CD14-positive monocyte (primary cell): ENCODE results near the gene KYNU. TPM values are rescaled to one million over a fixed set of nuclear protein-coding genes. Genes with fewer than 3 reads are reported as not detected.

ENCODE experiments used
- DNase-seq, 3 donors: peaks; one replicate each; pipeline ENCODE4 v3.0.0-alpha.2; 2011 to 2022
- H2AFZ ChIP-seq: 2 replicates; pipeline ENCODE4 v1.6.0; 2012; ENCODE audit warnings: mild to moderate bottlenecking, low read depth, low read length, inconsistent platforms; ENCODE audit not compliant: insufficient read depth, poor library complexity, severe bottlenecking
- H3K27ac ChIP-seq, 2 donors: 1 replicate in 1 of 2; 2 replicates in 1 of 2; pipeline ENCODE4 v1.5.1; 2012 to 2013; ENCODE audit warnings: low read length in 2 of 2, control low read depth in 1 of 2, inconsistent platforms in 1 of 2, low read depth in 1 of 2, mild to moderate bottlenecking in 1 of 2
- H3K27me3 ChIP-seq, 2 donors: one replicate each; pipeline versions ENCODE4 v1.6.0 to v1.6.1; 2011 to 2013; ENCODE audit warnings: low read length in 2 of 2; ENCODE audit not compliant: control insufficient read depth in 2 of 2, insufficient read depth in 2 of 2
- H3K36me3 ChIP-seq, 2 donors: replicated peaks in 1 of 2; 1 replicate in 1 of 2; 2 replicates in 1 of 2; pipeline versions ENCODE4 v1.5.1 to v1.6.1; 2012 to 2013; ENCODE audit warnings: low read length in 2 of 2, control low read depth in 1 of 2, inconsistent platforms in 1 of 2, mild to moderate bottlenecking in 1 of 2; ENCODE audit not compliant: insufficient read depth in 2 of 2, control insufficient read depth in 1 of 2
- H3K4me1 ChIP-seq, 2 donors: 1 replicate in 1 of 2; 2 replicates in 1 of 2; pipeline versions ENCODE4 v1.5.1 to v1.6.1; 2012 to 2013; ENCODE audit warnings: low read length in 2 of 2, control low read depth in 1 of 2, inconsistent platforms in 1 of 2, mild to moderate bottlenecking in 1 of 2, moderate library complexity in 1 of 2; ENCODE audit not compliant: insufficient read depth in 2 of 2, control insufficient read depth in 1 of 2
- H3K4me2 ChIP-seq: replicated peaks from 2 replicates; pipeline ENCODE3; 2012; ENCODE audit warnings: low read length, moderate library complexity, mild to moderate bottlenecking; ENCODE audit not compliant: poor library complexity, severe bottlenecking; ENCODE audit errors: extremely low read depth
- H3K4me3 ChIP-seq, 3 experiments: fragments of 200-600 bp in 1 of 3; sonication (generic) in 1 of 3; replicated peaks in 1 of 3; 1 replicate in 2 of 3; 2 replicates in 1 of 3; pipeline ENCODE4 v1.5.1; 2011 to 2013; ENCODE audit warnings: low read length in 3 of 3, mild to moderate bottlenecking in 3 of 3, control low read depth in 2 of 3, low read depth in 2 of 3, inconsistent platforms in 1 of 3, moderate library complexity in 1 of 3
- H3K79me2 ChIP-seq: 2 replicates; pipeline ENCODE4 v1.6.0; 2012; ENCODE audit warnings: mild to moderate bottlenecking, control low read depth, inconsistent platforms, low read length, moderate library complexity; ENCODE audit not compliant: insufficient read depth
- H3K9ac ChIP-seq: 2 replicates; pipeline ENCODE4 v1.6.0; 2017; ENCODE audit warnings: low read length, mild to moderate bottlenecking; ENCODE audit not compliant: insufficient read depth, poor library complexity, severe bottlenecking
- H3K9me3 ChIP-seq, 2 donors: replicated peaks in 1 of 2; 1 replicate in 1 of 2; 2 replicates in 1 of 2; pipeline versions ENCODE4 v1.5.1 to v1.6.1; 2012 to 2013; ENCODE audit warnings: low read length in 2 of 2, control low read depth in 1 of 2; ENCODE audit not compliant: control insufficient read depth in 1 of 2, insufficient read depth in 1 of 2
- H4K20me1 ChIP-seq: 2 replicates; pipeline ENCODE4 v1.6.0; 2012; ENCODE audit warnings: mild to moderate bottlenecking, low read length, control low read depth, moderate library complexity; ENCODE audit not compliant: insufficient read depth
- H3K27ac Mint-ChIP-seq, 7 donors: one replicate each; pipeline ENCODE4 v1.8.0; 2020; ENCODE audit warnings: mild to moderate bottlenecking in 7 of 7, mixed read lengths in 7 of 7, moderate library complexity in 6 of 7, inconsistent platforms in 2 of 7
- H3K27me3 Mint-ChIP-seq, 3 donors: one replicate each; pipeline ENCODE4 v1.8.0; 2021 to 2022; ENCODE audit warnings: low read depth in 3 of 3, mild to moderate bottlenecking in 3 of 3, mixed read lengths in 3 of 3, moderate library complexity in 3 of 3, inconsistent platforms in 1 of 3
- H3K36me3 Mint-ChIP-seq, 2 donors: one replicate each; pipeline ENCODE4 v1.8.0; 2020; ENCODE audit warnings: mixed read lengths in 2 of 2, inconsistent platforms in 1 of 2, mild to moderate bottlenecking in 1 of 2
- H3K4me1 Mint-ChIP-seq: one replicate; pipeline ENCODE4 v1.8.0; 2020; ENCODE audit warnings: mild to moderate bottlenecking, mixed read lengths
- H3K4me3 Mint-ChIP-seq, 2 donors: one replicate each; pipeline ENCODE4 v1.8.0; 2020; ENCODE audit warnings: mild to moderate bottlenecking in 2 of 2, mixed read lengths in 2 of 2, moderate library complexity in 1 of 2
- H3K9me3 Mint-ChIP-seq, 7 donors: one replicate each; pipeline ENCODE4 v1.8.0; 2020 to 2022; ENCODE audit warnings: mixed read lengths in 7 of 7, mild to moderate bottlenecking in 6 of 7, moderate library complexity in 6 of 7, inconsistent platforms in 2 of 7
- WGBS: methylation state at CpG from one replicate; pipeline ENCODE4 v1.1.5; 2013; ENCODE audit warnings: missing lambda C conversion rate; ENCODE audit not compliant: insufficient coverage; 5-methylcytosine and 5-hydroxymethylcytosine counted together
- intact Hi-C, 2 donors: fragments of 100-400 bp; cut with micrococcal nuclease; formaldehyde crosslinking; loops; one replicate each; pipeline versions ENCODE4 v1.15.0 to v1.15.1; 2023
- polyA plus RNA-seq, 3 donors: library from polyadenylated mRNA; depleted of rRNA in 1 of 3; unstranded in 2 of 3; stranded (reverse) in 1 of 3; fragments of 300-500 nt in 2 of 3; fragments of >200 nt in 1 of 3; fragmentation: Illumina TruSeq in 2 of 3; gene quantifications; 1 replicate in 2 of 3; 2 replicates in 1 of 3; pipeline ENCODE4 v1.2.3, GENCODE V29; 2012 to 2021
- TF ChIP-seq, protein P1 (sequence below): fragments of 200-600 bp; IDR thresholded peaks from one replicate; pipeline ENCODE4 v1.8.0; 2022; ENCODE audit warnings: antibody characterized with exemption, mild to moderate bottlenecking

Gene KYNU
- polyA plus RNA-seq, 3 donors, result 40.7 to 132 (median 131) TPM

DNA sequence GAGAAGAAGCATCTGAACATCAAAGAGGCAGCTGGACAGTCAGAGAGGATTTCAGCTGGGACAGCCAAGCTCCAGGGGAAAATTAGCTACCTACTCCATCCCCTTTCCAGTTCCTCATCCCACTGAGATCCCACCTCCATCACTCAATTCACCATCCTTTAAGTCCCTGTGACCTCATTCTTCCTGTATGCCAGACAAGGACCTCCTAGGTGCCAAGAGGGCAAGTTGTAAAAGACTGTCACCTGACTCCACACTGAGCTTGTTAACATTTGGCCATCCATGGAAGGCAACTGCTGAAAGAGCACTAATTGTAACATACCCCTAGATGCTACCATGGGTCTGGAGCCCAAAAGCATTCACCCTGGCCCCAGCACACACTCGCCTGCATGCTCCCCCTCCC, 97.8 kb downstream of the KYNU start:
- H3K9me3 ChIP-seq, result no peaks in the 10 kb centered on the region
- H3K9ac ChIP-seq, result no peak overlapping the region
- TF ChIP-seq, protein P1, sequence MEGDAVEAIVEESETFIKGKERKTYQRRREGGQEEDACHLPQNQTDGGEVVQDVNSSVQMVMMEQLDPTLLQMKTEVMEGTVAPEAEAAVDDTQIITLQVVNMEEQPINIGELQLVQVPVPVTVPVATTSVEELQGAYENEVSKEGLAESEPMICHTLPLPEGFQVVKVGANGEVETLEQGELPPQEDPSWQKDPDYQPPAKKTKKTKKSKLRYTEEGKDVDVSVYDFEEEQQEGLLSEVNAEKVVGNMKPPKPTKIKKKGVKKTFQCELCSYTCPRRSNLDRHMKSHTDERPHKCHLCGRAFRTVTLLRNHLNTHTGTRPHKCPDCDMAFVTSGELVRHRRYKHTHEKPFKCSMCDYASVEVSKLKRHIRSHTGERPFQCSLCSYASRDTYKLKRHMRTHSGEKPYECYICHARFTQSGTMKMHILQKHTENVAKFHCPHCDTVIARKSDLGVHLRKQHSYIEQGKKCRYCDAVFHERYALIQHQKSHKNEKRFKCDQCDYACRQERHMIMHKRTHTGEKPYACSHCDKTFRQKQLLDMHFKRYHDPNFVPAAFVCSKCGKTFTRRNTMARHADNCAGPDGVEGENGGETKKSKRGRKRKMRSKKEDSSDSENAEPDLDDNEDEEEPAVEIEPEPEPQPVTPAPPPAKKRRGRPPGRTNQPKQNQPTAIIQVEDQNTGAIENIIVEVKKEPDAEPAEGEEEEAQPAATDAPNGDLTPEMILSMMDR, result no peak
- DNase-seq, result no peak
- no peaks in the 10 kb centered on the region for H3K9me3 Mint-ChIP-seq
- H3K36me3 ChIP-seq, result peaks cover 29 to 70% of the 10 kb centered on the region in 2 donors
- intact Hi-C loops, result no loop called here
- H3K4me3 ChIP-seq, result no peak overlapping the region
- no peaks in the 10 kb centered on the region for H3K79me2 ChIP-seq
- H3K4me1 Mint-ChIP-seq, result no peaks in the 10 kb centered on the region
- H3K36me3 Mint-ChIP-seq, result peaks cover 57 to 66% of the 10 kb centered on the region in 2 donors
- no peaks in the 10 kb centered on the region for H3K4me1 ChIP-seq
- H3K27me3 Mint-ChIP-seq, result peaks cover 0 to 1% (median 0%) of the 10 kb centered on the region in 3 donors
- H2AFZ ChIP-seq, result no peak overlapping the region
- H3K4me3 Mint-ChIP-seq, result no peak overlapping the region
- WGBS, result no CpG with 5 or more reads among the region's 1 CpG
- peak overlapping the region in 4 of 7 donors; percentile 30 to 71 (median 44) for H3K27ac Mint-ChIP-seq
- peaks cover 58% of the 10 kb centered on the region for H4K20me1 ChIP-seq
- H3K27ac ChIP-seq, result peak overlapping the region in 1 of 2 donors; percentile 8
- no peak overlapping the region for H3K4me2 ChIP-seq
- no peaks in the 10 kb centered on the region for H3K27me3 ChIP-seq

- intact Hi-C loops, result no loop called here
- H3K27ac Mint-ChIP-seq, result peak overlapping the region in 4 of 7 donors; percentile 26 to 70 (median 66)
Observed at GRCh38 chr2:142980246-142981068, 103.0 kb downstream of the KYNU start.

More at GRCh38 chr2:142980246-142981068, 103.0 kb downstream of the KYNU start:
- Histone ChIP-seq H3K9me3 (no peaks in the 10 kb centered on the region), H4K20me1 (peaks cover 78% of the 10 kb centered on the region), H2AFZ (no peak overlapping the region), H3K9ac (no peak overlapping the region), H3K4me2 (no peak overlapping the region), H3K36me3 (peaks cover 26 to 61% of the 10 kb centered on the region in 2 donors), H3K4me1 (no peaks in the 10 kb centered on the region), H3K4me3 (no peak overlapping the region), H3K79me2 (no peaks in the 10 kb centered on the region), H3K27ac (peak overlapping the region in 1 of 2 donors; percentile 52), H3K27me3 (no peaks in the 10 kb centered on the region)
- Mint-ChIP-seq H3K4me1 (peaks cover 2% of the 10 kb centered on the region), H3K9me3 (no peaks in the 10 kb centered on the region), H3K36me3 (peaks cover 47 to 49% of the 10 kb centered on the region in 2 donors), H3K4me3 (no peak overlapping the region), H3K27me3 (no peaks in the 10 kb centered on the region)
- TF ChIP-seq, protein P1, result peak; percentile 81
- peak; percentile 2 to 43 (median 14) for DNase-seq
